ENCODE data around the gene KCNQ1OT1.

Gene KCNQ1OT1

GRCh38 chr11:2699531-2700414 is at the start of gene KCNQ1OT1:
Gene KCNQ1OT1 (minus strand): TSS chr11:2699994.
- in situ Hi-C loops (cut with HindIII; ENCODE audit: low sequenced_read_pairs) = no loop called here

GRCh38 chr11:2748814-2749554 is 49.2 kb upstream of the KCNQ1OT1 start:
- in situ Hi-C loops (cut with HindIII; ENCODE audit: low sequenced_read_pairs) = no loop called here

- in situ Hi-C loops (cut with HindIII; ENCODE audit: low sequenced_read_pairs) = no loop called here
Measured at GRCh38 chr11:2748061-2748813, 48.4 kb upstream of the KCNQ1OT1 start.

GRCh38 chr11:2747248-2748027 is 47.6 kb upstream of the KCNQ1OT1 start:
- in situ Hi-C loops (cut with HindIII; ENCODE audit: low sequenced_read_pairs) = no loop called here

GRCh38 chr11:2746401-2747247 is 46.8 kb upstream of the KCNQ1OT1 start:
- in situ Hi-C loops (cut with HindIII; ENCODE audit: low sequenced_read_pairs) = no loop called here

GRCh38 chr11:2745511-2745910 is 45.7 kb upstream of the KCNQ1OT1 start:
- in situ Hi-C loops (cut with HindIII; ENCODE audit: low sequenced_read_pairs) = no loop called here

- in situ Hi-C loops (cut with HindIII; ENCODE audit: low sequenced_read_pairs) = no loop called here
Measured at GRCh38 chr11:2744166-2744565, 44.4 kb upstream of the KCNQ1OT1 start.

- in situ Hi-C loops (cut with HindIII; ENCODE audit: low sequenced_read_pairs) = no loop called here
Measured at GRCh38 chr11:2743427-2744110, 43.8 kb upstream of the KCNQ1OT1 start.

GRCh38 chr11:2742611-2743426 is 43.0 kb upstream of the KCNQ1OT1 start:
- in situ Hi-C loops (cut with HindIII; ENCODE audit: low sequenced_read_pairs) = no loop called here

- in situ Hi-C loops (cut with HindIII; ENCODE audit: low sequenced_read_pairs) = no loop called here
Measured at GRCh38 chr11:2742201-2742600, 42.4 kb upstream of the KCNQ1OT1 start.

- in situ Hi-C loops (cut with HindIII; ENCODE audit: low sequenced_read_pairs) = no loop called here
Measured at GRCh38 chr11:2741377-2742131, 41.8 kb upstream of the KCNQ1OT1 start.

GRCh38 chr11:2741006-2741376 is 41.2 kb upstream of the KCNQ1OT1 start:
- in situ Hi-C loops (cut with HindIII; ENCODE audit: low sequenced_read_pairs) = no loop called here

GRCh38 chr11:2740275-2740940 is 40.6 kb upstream of the KCNQ1OT1 start:
- in situ Hi-C loops (cut with HindIII; ENCODE audit: low sequenced_read_pairs) = no loop called here

GRCh38 chr11:2739531-2740274 is 39.9 kb upstream of the KCNQ1OT1 start:
- in situ Hi-C loops (cut with HindIII; ENCODE audit: low sequenced_read_pairs) = loop anchor here (5.0 kb wide), 1 partner anchor 93 kb away; no protein-coding TSS in a partner anchor

- in situ Hi-C loops (cut with HindIII; ENCODE audit: low sequenced_read_pairs) = loop anchor here (5.0 kb wide), 1 partner anchor 94 kb away; no protein-coding TSS in a partner anchor
Measured at GRCh38 chr11:2738551-2739431, 39.0 kb upstream of the KCNQ1OT1 start.

Data from DLD1 (cell line).